Esophagus squamous epithelium (tissue), 4 donors: ENCODE data around the gene PRDM4.

Source experiments
- POLR2A ChIP-seq, 4 donors: fragments of 450-650 bp; IDR thresholded peaks; one replicate each; pipeline ENCODE4 v1.6.1; 2017; ENCODE audit warnings: antibody characterized with exemption in 4 of 4, mild to moderate bottlenecking in 4 of 4, moderate library complexity in 3 of 4
- TF ChIP-seq, protein P1 (sequence below), 6 experiments: fragments of 450-650 bp in 4 of 6; fragments of 200-600 bp in 2 of 6; sonication (generic) in 2 of 6; IDR thresholded peaks; one replicate each; pipeline ENCODE4 v1.5.1; 2016 to 2019; ENCODE audit warnings: antibody characterized with exemption in 6 of 6, mild to moderate bottlenecking in 4 of 6, moderate library complexity in 4 of 6

- TF ChIP-seq, protein P1, sequence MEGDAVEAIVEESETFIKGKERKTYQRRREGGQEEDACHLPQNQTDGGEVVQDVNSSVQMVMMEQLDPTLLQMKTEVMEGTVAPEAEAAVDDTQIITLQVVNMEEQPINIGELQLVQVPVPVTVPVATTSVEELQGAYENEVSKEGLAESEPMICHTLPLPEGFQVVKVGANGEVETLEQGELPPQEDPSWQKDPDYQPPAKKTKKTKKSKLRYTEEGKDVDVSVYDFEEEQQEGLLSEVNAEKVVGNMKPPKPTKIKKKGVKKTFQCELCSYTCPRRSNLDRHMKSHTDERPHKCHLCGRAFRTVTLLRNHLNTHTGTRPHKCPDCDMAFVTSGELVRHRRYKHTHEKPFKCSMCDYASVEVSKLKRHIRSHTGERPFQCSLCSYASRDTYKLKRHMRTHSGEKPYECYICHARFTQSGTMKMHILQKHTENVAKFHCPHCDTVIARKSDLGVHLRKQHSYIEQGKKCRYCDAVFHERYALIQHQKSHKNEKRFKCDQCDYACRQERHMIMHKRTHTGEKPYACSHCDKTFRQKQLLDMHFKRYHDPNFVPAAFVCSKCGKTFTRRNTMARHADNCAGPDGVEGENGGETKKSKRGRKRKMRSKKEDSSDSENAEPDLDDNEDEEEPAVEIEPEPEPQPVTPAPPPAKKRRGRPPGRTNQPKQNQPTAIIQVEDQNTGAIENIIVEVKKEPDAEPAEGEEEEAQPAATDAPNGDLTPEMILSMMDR (IDR thresholded peaks at IDR 0.05) = no peak
- TF ChIP-seq POLR2A (IDR thresholded peaks at IDR 0.05) = no peak
Observed at GRCh38 chr12:107765316-107765715, 4.4 kb upstream of the PRDM4 start.
